ENCODE results near the gene UCHL5.
"Not testable (repeated sequence)": the region's sequence is repeated elsewhere in the genome, so short reads cannot be mapped to it uniquely, and the experiment has no call there.

UCHL5 gene

GRCh38 chr1:193005785-193006184 is 53.4 kb downstream of the UCHL5 start:
- DNase-seq = no peak

GRCh38 chr1:192998536-192998935 is 60.6 kb downstream of the UCHL5 start:
- DNase-seq = no peak

- no peak for DNase-seq
Observed at GRCh38 chr1:192994141-192994540, 65.0 kb downstream of the UCHL5 start.

DNA sequence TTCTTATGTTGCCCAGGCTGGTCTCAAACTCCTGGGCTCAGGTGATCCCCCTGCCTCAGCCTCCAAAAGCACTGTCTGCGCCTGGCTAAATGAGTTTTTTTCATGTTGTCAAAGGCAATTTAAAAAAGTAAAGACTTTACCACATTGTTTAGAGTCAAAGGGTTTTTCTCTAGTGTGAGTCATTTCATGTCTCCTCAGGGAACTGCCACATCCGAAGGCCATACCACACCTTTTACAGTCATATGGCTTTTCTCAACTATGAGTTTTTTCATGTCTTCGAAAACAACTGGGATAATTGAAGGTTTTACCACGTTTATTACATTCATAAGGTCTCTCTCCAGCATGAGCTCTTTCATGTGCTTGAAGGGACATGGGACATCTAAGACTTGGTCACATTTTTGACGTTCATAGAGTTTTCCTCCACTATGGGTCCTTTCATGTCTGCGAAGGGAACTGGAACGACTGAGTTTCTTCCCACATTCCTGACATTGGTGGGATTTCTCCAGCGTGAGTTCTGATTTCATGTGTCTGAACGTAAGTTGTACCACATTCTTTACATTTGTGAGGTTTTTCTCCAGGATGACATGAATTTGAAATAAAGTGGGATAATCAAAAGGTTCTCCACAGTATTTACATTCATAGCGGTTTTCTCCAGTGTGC is 65.6 kb downstream of the UCHL5 start:
- DNase-seq = no peak

DNA sequence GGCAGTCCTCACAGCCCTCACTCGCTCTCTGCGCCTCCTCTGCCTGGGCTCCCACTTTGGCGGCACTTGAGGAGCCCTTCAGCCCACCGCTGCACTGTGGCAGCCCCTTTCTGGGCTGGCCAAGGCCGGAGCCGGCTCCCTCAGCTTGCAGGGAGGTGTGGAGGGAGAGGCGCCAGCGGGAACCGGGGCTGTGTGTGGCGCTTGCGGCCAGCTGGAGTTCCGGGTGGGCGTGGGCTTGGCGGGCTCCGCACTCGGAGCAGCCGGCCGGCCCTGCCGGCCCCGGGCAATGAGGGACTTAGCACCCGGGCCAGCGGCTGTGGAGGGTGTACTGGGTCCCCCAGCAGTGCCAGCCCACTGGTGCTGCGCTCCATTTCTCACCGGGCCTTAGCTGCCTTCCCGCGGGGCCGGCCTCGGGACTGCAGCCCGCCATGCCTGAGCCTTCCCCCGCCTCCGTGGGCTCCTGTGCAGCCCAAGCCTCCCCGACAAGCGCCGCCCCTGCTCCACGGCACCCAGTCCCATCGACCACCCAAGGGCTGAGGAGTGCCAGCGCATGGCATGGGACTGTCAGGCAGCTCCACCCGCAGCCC is 72.3 kb downstream of the UCHL5 start:
- not testable (repeated sequence) for DNase-seq

DNA sequence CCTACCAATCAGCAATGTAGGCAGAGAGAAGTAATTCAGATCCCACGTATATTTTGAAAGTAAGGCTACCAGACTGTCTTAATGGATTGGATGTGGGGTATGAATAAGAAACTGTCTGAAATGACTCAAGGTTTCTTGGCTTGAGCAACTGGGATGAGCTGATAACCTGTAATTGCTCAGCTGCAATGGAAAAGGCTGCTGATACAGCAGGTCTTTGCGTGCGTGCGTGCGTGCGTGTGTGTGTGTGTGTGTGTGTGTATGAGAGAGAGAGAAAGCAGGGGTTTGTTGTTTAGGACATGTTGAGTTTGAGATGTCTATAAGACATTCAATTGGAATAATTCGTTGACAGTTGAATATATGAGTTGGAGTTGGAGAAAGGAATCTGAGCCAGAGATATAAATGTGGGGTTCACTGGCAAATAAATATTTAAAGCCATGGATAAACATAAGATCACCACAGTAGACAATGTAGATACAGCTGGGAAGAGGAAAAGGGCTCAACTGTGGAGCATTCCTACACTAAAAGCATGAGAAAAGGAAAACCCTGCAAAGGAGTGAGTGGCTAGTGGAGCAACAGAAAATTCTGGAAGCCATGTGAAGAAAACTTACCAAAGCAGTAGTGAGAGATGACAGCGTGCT is 72.9 kb downstream of the UCHL5 start:
- peak; percentile 61 to 66 for DNase-seq

DNA sequence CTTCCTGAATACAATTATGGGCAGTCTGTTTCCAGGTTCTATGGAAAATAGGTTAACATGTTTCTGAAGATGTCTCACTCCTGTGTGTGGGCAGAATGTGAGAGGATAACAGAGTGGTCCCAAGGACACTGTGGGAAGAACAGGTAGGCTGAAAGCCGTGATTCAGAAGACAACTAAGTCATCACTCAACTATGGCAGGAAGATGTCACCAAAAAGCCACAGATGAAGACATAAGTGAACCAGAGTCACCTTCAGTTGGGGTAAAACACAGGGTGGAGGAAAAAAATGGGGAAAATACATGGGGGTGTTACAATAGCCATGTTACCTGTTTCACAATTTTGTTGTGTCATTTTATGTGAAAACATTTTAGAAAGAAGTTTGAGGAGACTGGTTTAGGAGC is 75.1 kb downstream of the UCHL5 start:
- peak in 1 of 2 experiments; percentile 31 for DNase-seq

DNA sequence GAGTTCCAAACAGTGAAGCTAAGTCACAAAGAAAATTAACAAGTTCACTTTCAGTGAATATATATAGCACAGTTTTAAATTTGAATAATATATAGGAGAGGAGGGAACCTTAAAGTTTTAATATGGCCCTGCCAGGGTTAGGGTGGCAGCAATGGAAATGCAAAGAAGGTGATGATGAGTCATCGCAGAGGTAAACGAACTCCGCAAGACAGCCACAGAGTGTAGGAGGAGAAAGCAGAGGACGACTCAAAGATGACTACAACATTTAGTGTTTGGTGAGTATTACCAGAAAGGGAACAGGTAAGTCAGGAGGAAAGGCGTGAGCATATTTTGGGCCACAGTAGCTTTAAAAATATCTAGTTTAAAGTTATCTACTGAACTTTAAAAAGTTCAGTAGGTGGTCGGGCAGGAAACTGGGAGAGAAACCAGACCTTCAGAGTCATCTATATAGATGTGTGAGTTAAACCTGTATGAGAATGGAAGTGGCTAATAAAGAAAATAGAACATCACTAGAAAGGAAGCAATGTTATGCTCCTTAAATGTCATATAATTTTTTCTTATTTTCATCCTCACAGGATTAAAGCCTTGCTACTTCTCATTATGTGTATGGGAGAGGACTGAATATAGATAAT is 75.7 kb downstream of the UCHL5 start:
- peak; percentile 35 to 45 for DNase-seq

DNA sequence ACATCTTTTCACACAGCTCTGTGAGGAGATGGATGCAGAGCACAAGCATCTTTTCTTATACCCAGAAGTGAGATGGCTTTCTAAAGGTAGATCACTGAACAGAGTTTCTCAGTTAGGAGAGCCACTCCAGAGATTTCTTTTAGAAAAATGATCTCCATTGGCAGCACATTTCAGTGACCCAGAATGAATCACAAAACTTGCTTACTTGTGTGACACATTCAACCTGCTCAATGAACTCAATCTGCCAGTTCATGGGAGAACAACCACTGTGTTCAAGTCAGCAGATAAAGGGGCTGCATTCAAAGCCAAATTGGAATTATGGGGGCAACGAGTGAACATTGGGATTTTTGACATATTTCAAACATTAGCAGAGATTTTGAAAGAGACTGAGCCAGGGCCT is 78.3 kb downstream of the UCHL5 start:
- no peak for DNase-seq

DNA sequence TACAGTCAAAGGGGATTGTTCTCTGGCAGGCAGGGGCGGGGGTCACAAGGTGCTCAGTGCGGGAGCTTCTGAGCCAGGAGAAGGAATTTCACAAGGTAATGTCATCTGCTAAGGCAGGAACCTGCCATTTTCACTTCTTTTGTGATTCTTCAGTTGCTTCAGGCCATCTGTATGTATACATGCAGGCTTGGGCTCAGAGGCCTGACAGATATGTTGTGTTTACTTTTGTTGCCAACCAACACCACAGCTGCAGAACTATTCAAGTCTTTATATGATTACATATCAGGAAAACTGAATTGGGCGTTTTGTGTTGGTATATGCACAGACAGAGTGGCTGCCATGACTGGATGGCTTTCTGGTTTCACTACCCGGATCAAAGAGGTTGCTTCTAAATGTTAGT is 78.8 kb downstream of the UCHL5 start:
- DNase-seq = not testable (repeated sequence)

DNA sequence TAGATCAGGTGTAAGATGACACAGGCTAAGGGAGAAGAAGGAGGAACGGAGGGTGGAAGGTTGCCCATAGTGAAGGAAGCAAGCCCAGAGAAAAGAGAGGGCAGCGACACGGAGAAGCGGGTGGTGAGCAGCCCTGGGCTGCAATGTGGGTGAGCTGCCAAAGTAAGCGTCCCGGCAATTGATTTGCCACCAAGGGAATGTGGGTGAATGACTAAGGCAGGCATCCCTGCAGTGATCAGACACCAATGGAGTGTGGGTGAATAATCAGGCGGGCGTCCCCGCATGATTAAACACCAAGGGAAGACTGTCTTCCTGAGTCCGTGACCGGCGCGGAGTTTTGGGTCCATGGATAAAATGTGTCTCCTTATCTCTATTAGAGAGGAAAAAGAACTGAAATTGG is 79.6 kb downstream of the UCHL5 start:
- no peak for DNase-seq

DNA sequence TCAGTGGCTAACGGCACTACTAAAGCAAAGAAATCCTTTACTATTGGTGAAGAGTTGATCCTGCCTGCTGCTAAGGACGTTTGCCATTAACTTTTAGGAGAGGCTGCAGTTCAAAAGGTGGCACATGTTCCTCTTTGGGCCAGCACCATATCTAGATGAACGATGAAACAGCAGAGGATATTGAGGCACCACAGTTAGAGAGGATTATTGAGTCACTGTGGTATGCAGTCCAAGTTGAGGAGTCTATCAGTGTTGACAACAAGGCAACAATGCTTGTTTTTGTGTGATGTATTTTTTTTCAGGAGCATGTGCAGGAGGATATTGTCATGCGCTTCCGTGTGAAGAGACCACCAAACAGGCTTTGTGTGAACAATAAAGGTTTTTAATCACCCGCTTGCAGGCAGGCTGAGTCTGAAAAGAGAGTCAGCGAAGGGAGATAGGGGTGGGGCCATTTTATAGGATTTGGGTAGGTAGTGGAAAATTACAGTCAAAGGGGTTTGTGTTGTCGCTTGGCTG is 80.9 kb downstream of the UCHL5 start:
- DNase-seq = no peak

DNA sequence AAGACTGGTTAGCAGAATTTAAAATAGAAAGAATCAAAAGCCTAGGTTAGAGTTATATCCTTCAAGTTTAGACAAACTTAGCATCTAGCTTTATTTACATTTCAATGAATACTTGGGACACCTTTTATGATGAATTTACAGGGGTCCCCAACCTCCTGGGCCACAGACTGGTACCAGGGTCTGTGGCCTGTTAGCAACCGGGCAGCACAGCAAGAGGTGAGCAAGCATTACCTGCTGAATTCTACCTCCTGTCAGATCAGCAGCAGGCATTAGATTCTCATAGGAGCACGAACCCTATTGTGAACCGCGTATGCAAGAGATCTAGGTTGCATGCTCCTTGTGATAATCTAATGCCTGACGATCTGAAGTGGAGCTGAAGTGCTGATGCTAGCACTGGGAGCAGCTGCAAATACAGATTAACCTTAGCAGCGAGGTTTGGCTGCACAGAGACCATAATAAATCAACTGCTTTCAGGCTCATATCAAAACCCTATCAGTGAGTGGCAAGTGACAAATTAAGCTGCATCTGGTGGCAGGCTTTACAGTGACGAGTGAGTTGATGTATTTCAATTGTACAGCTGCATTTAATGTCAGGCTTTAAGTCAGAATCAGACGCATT is 82.0 kb downstream of the UCHL5 start:
- no peak for DNase-seq

DNA sequence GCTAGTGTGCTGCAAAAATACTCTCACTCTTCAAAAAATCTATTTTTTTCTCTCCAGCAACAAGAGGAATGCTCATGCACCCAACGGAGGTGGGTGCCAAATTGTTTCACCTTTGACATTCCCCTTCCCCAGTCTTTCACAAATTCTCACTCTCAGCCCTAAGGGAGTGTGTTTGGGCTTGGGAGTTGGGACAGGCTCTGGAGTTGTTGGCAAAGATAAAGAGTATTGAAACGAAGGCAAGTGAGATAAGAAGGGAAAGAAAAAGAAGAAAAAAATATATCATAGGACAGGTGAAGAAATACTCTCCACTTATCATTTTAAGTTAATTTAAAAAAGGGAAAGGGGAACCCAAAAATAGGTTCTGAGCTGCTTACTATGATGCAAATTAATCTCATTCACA is 82.6 kb downstream of the UCHL5 start:
- no peak for DNase-seq

DNA sequence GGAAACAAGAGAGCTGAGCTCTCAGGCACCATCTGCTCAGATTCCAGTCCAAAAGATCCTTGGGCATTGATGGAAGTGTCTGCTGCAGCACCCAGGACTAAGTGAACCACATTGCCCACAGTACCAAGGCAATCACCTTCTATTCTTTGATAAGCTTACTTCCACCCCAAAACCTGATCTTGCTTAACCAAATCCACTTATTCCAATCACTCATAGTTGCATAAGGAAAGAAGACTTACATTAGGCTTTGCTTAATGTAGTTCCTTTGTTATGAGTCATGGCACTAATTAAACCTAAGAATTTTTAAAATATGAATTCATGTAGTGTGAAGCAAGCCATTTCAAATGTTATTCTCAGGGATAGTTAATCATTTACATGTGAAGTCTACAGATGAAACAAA is 84.5 kb downstream of the UCHL5 start:
- no peak for DNase-seq

DNA sequence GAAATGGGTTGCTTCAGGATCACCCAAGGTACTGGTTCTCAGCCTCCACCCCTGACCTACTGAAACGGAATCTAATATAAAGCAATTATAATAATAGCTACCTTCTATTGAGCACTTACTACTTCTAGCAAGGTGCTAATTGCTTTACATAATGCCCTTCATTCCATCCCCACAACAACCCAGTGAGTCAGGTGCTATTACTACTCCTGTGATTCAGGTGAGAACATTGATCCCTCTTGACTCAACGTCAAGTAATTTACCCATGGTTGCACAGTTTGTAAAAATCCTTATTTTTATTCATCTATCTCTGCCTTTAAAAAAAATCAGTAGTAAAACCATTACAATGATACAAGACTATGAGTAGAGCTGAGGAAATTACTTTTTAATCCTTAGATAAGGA is 85.2 kb downstream of the UCHL5 start:
- no peak for DNase-seq

- no peak for DNase-seq
Observed at GRCh38 chr1:192973202-192973601, 86.0 kb downstream of the UCHL5 start.

- no peak for DNase-seq
Observed at GRCh38 chr1:192969091-192969490, 90.1 kb downstream of the UCHL5 start.

- DNase-seq = no peak
Observed at GRCh38 chr1:192968323-192968722, 90.8 kb downstream of the UCHL5 start.

DNA sequence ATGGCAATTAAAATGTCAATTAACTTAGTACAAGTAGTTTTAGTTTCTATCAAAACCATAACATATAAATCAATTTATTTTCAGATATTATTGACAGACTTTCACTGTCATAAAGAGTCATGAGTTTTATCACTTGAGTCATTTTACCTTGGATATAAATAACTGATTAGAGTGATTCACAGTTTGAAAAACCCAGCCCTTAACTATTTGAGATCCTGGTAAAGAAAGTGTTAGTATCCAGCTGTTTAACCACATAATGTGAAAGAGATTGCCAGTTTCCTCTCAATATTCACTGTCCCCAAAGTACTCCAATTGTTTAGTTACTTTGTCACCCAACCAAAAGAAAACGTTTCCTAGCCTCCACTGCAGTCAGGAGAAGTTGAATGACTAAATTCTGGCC is 91.3 kb downstream of the UCHL5 start:
- DNase-seq = no peak

- DNase-seq = no peak
Observed at GRCh38 chr1:192967211-192967877, 91.8 kb downstream of the UCHL5 start.

DNA sequence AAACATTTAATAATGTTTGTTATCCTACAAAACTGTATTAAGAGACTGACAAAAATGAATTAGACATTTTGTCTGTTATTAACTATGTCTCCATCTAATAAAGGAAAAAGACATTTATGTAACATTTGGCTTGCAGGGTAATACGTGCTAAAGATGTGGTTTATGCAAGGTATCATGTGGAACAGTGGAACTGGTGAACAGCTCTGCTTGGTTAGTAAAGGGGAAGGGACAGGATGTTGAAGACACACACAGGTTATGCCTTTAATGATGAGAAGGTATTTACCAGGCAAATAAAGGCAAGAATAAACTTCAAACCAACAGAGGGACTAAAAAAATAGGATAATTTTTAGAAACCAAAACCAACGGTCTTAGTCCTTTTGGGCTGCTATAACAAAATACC is 93.1 kb downstream of the UCHL5 start:
- DNase-seq = no peak

GRCh38 chr1:192962901-192963300 is 96.3 kb downstream of the UCHL5 start:
- no peak for DNase-seq
